Spleen (tissue), 7 donors: Measurements from ENCODE around the gene WDR72.

Experiments
- CTCF ChIP-seq, 11 experiments: fragments of 200-600 bp in 7 of 11; fragments of 450-650 bp in 4 of 11; sonication (generic) in 4 of 11; IDR thresholded peaks in 8 of 11; conservative IDR thresholded peaks in 3 of 11; 1 replicate in 7 of 11; 2 replicates in 4 of 11; pipeline versions ENCODE4 v1.4.0 to v1.8.0; 2016 to 2021; ENCODE audit warnings: antibody characterized with exemption in 11 of 11, inconsistent platforms in 4 of 11, mild to moderate bottlenecking in 1 of 11
- POLR2A ChIP-seq, 3 donors: fragments of 450-650 bp; IDR thresholded peaks; one replicate each; pipeline ENCODE4 v1.5.1; 2017; ENCODE audit warnings: antibody characterized with exemption in 3 of 3, mild to moderate bottlenecking in 1 of 3
- POLR2AphosphoS5 ChIP-seq, 3 donors: sonication (generic); formaldehyde crosslinking; IDR thresholded peaks; one replicate each; pipeline ENCODE4 v1.5.1; 2017; ENCODE audit warnings: antibody characterized with exemption in 3 of 3
- donor health status: DM: no; HTN: no; CAD: no; lungs with moderate emphysema.
- donor health status: DM: no; HTN: no; CAD: no.
- donor health status: DM: no; HTN: no; CAD: no.

DNA sequence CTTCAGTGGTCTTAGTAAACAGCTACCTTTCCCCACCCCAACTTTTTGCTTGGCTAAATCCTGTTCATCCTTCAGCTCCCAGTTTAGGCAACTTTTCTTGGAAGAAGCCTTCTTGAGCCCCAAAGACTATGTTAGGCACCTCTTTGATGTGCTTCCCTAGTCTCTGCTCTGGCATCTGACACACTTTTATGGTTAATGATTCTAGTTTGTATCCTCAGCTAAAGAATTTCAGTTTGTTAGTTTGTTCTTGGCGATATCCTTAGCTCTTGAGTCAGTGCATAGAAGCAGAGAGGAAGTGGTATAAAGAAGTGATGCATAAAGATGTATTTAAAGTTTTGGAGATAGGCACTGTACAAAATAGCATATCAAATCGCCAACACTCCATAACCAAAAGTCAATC lies 168.4 kb downstream of the WDR72 start:
- TF ChIP-seq CTCF (IDR thresholded peaks at IDR 0.05 in 8 of 11, conservative IDR thresholded peaks at IDR 0.05 in 3 of 11) = no peak
- no peak for TF ChIP-seq POLR2A (IDR thresholded peaks at IDR 0.05)
- TF ChIP-seq POLR2AphosphoS5 (IDR thresholded peaks at IDR 0.05) = no peak
